ENCODE results near the gene DRD1.

The DRD1 gene

DNA sequence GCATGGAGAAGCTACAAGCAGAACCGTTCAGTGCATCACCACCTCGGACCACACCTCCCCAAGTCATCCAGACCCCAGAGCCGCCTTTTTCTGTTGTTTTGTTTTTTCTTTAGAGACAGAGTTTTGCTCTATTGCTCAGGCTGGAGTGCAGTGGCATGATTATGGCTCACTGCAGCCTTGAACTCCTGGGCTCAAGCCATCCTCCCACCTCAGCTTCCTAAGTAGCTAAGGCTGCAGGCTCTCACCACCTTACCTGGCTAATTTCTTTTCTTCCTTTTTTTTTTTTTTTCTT lies 20.9 kb upstream of the DRD1 start:
- Histone ChIP-seq H3K4me3 (ENCODE audit: low read depth, low read length) (no peak overlapping the region), H3K79me1 (ENCODE audit: low read length) (no peaks in the 10 kb centered on the region), H3K4me2 (ENCODE audit: low read length) (no peak overlapping the region), H2AK5ac (ENCODE audit: low read length) (no peak overlapping the region), H3K14ac (ENCODE audit: low read length) (no peak overlapping the region), H3K23ac (ENCODE audit: low read length) (no peak overlapping the region), H3K9me3 (ENCODE audit: insufficient read depth, low read depth, low read length) (no peaks in the 10 kb centered on the region), H3K18ac (ENCODE audit: low read length) (no peak overlapping the region), H3K9ac (ENCODE audit: low read length) (no peak overlapping the region), H3K27ac (ENCODE audit: low read depth, low read length) (no peak overlapping the region), H3K4me1 (ENCODE audit: control insufficient read depth in 1 of 2, insufficient read depth in 2 of 2, low read length in 2 of 2) (no peaks in the 10 kb centered on the region), H3K79me2 (ENCODE audit: control insufficient read depth, insufficient read depth, low read length, poor library complexity) (no peaks in the 10 kb centered on the region), H2AFZ (ENCODE audit: insufficient read depth, low read length, poor library complexity) (no peak overlapping the region), H4K12ac (ENCODE audit: low read depth, low read length) (no peak overlapping the region), H4K91ac (ENCODE audit: low read depth, low read length) (no peak overlapping the region), H2BK12ac (ENCODE audit: low read length) (no peak overlapping the region), H2BK120ac (ENCODE audit: insufficient read depth, low read length, poor library complexity) (no peak overlapping the region), H3K36me3 (ENCODE audit: control insufficient read depth in 1 of 2, insufficient read depth in 2 of 2, low read length in 2 of 2) (no peaks in the 10 kb centered on the region), H3K4ac (ENCODE audit: low read depth, low read length) (no peak overlapping the region), H4K8ac (ENCODE audit: low read depth, low read length) (peak overlapping the region; percentile 74), H3K27me3 (ENCODE audit: insufficient read depth, low read length) (no peaks in the 10 kb centered on the region), H2BK5ac (ENCODE audit: low read depth, low read length, poor library complexity) (no peak overlapping the region)
- no peak for DNase-seq
- no CpG with 5 or more reads among the region's 3 CpGs for WGBS (ENCODE audit: extremely low coverage, insufficient coverage, insufficient read length)

DNA sequence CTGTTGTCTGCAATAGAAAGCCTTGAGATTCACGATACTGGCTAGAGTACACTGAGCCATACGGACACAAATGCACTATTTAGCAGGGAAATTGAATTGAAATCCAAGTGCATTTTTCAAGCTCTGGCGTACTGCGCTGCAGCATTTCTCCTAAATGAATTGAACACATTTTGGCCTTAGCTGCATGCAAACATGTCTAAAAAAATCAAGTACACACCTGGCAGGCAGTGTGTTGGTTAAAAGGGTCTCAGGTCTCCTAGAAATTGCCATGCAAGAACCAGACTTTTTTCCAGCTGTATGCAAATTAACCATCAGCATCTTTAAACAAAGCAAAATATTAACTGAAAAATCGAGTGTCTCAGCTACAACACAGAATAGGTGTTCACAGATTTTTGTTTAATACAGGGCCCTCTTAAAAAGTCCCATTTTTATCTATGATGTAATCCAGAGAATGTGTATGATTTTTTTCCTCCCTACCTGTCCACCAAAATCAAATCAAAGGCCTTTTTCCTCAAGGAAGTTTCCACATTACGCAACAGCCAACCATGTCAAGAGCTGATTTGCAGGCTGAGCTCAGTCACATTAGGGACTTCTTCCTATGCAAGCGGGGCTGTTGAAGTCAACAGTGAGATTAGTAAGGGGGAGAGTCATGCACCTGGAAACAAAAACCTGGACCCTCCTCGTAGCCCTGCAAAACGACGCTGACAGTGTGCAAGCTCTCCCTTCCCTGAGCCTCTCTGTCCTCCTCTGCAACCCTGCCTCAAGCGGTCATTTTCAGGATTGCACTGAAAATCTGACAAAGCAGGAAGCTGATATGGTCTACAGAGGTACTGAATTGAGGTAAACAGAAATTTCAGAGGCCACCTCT lies 20.3 kb upstream of the DRD1 start:
- H3K23ac ChIP-seq (ENCODE audit: low read length): no peak overlapping the region
- H3K18ac ChIP-seq (ENCODE audit: low read length): no peak overlapping the region
- H3K4me2 ChIP-seq (ENCODE audit: low read length): no peak overlapping the region
- no peak overlapping the region for H2AFZ ChIP-seq (ENCODE audit: insufficient read depth, low read length, poor library complexity)
- H3K4ac ChIP-seq (ENCODE audit: low read depth, low read length): no peak overlapping the region
- H3K9me3 ChIP-seq (ENCODE audit: insufficient read depth, low read depth, low read length): no peaks in the 10 kb centered on the region
- no peak overlapping the region for H2BK120ac ChIP-seq (ENCODE audit: insufficient read depth, low read length, poor library complexity)
- H3K79me2 ChIP-seq (ENCODE audit: control insufficient read depth, insufficient read depth, low read length, poor library complexity): no peaks in the 10 kb centered on the region
- WGBS (ENCODE audit: extremely low coverage, insufficient coverage, insufficient read length): no CpG with 5 or more reads among the region's 11 CpGs
- H3K4me3 ChIP-seq (ENCODE audit: low read depth, low read length): no peak overlapping the region
- no peak overlapping the region for H2AK5ac ChIP-seq (ENCODE audit: low read length)
- H3K9ac ChIP-seq (ENCODE audit: low read length): no peak overlapping the region
- H2BK12ac ChIP-seq (ENCODE audit: low read length): no peak overlapping the region
- H3K4me1 ChIP-seq (ENCODE audit: control insufficient read depth in 1 of 2, insufficient read depth in 2 of 2, low read length in 2 of 2): no peaks in the 10 kb centered on the region
- H3K27ac ChIP-seq (ENCODE audit: low read depth, low read length): no peak overlapping the region
- no peak overlapping the region for H4K91ac ChIP-seq (ENCODE audit: low read depth, low read length)
- no peaks in the 10 kb centered on the region for H3K36me3 ChIP-seq (ENCODE audit: control insufficient read depth in 1 of 2, insufficient read depth in 2 of 2, low read length in 2 of 2)
- H3K27me3 ChIP-seq (ENCODE audit: insufficient read depth, low read length): no peaks in the 10 kb centered on the region
- peak; percentile 55 to 78 for DNase-seq
- H4K8ac ChIP-seq (ENCODE audit: low read depth, low read length): peak overlapping the region; percentile 74
- no peaks in the 10 kb centered on the region for H3K79me1 ChIP-seq (ENCODE audit: low read length)
- H2BK5ac ChIP-seq (ENCODE audit: low read depth, low read length, poor library complexity): no peak overlapping the region
- no peak overlapping the region for H3K14ac ChIP-seq (ENCODE audit: low read length)
- H4K12ac ChIP-seq (ENCODE audit: low read depth, low read length): no peak overlapping the region

DNA sequence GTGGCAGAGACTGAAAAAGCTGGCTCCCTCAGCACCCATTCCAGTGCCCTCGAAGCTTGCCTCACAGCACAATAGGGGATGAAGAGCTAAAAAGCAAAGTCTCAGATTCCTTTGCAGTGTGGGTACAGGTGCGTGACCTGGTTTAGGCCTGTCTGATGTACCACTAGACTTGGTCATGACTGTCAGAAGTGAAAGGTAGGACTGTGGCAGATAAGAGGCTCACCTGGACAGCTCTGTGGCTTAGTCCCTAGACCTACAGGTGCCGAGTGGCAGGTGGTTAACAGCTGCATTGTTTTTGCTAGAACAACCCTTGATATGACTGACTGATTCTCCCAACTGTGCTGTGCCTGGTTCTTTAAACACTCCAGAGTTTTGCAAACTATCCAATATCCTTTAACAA lies 19.7 kb upstream of the DRD1 start:
- no peak overlapping the region for H3K27ac ChIP-seq (ENCODE audit: low read depth, low read length)
- no peak overlapping the region for H3K4ac ChIP-seq (ENCODE audit: low read depth, low read length)
- no peak overlapping the region for H3K23ac ChIP-seq (ENCODE audit: low read length)
- WGBS (ENCODE audit: extremely low coverage, insufficient coverage, insufficient read length): no CpG with 5 or more reads among the region's 3 CpGs
- H2AFZ ChIP-seq (ENCODE audit: insufficient read depth, low read length, poor library complexity): no peak overlapping the region
- no peak overlapping the region for H2BK5ac ChIP-seq (ENCODE audit: low read depth, low read length, poor library complexity)
- no peaks in the 10 kb centered on the region for H3K27me3 ChIP-seq (ENCODE audit: insufficient read depth, low read length)
- no peaks in the 10 kb centered on the region for H3K79me1 ChIP-seq (ENCODE audit: low read length)
- DNase-seq: no peak
- H3K4me3 ChIP-seq (ENCODE audit: low read depth, low read length): no peak overlapping the region
- no peak overlapping the region for H3K4me2 ChIP-seq (ENCODE audit: low read length)
- H4K8ac ChIP-seq (ENCODE audit: low read depth, low read length): no peak overlapping the region
- no peak overlapping the region for H2BK120ac ChIP-seq (ENCODE audit: insufficient read depth, low read length, poor library complexity)
- no peak overlapping the region for H2AK5ac ChIP-seq (ENCODE audit: low read length)
- no peaks in the 10 kb centered on the region for H3K9me3 ChIP-seq (ENCODE audit: insufficient read depth, low read depth, low read length)
- no peak overlapping the region for H2BK12ac ChIP-seq (ENCODE audit: low read length)
- no peak overlapping the region for H3K18ac ChIP-seq (ENCODE audit: low read length)
- H3K36me3 ChIP-seq (ENCODE audit: control insufficient read depth in 1 of 2, insufficient read depth in 2 of 2, low read length in 2 of 2): no peaks in the 10 kb centered on the region
- no peaks in the 10 kb centered on the region for H3K79me2 ChIP-seq (ENCODE audit: control insufficient read depth, insufficient read depth, low read length, poor library complexity)
- no peaks in the 10 kb centered on the region for H3K4me1 ChIP-seq (ENCODE audit: control insufficient read depth in 1 of 2, insufficient read depth in 2 of 2, low read length in 2 of 2)
- H4K12ac ChIP-seq (ENCODE audit: low read depth, low read length): no peak overlapping the region
- no peak overlapping the region for H4K91ac ChIP-seq (ENCODE audit: low read depth, low read length)
- no peak overlapping the region for H3K14ac ChIP-seq (ENCODE audit: low read length)
- H3K9ac ChIP-seq (ENCODE audit: low read length): no peak overlapping the region

DNA sequence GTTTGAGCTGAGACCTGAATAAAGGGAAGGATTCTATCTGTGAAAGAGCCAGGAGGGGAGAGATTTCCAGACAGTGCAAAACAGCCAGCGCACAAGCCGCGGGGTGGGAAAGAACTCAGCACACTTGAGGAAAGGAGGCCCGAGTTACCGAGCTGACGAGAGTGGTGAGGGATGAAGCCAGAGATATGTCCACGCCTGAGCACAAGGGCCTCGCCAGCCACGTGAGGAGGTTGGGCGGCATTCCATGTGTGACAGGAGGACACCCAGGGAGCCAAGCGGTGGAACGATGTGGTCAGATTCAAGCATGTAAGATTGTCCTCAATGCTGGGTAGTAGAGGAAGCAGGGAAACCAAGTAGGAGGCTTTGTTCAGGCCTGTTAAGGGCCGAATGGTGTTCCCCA lies 17.4 kb upstream of the DRD1 start:
- Histone ChIP-seq H2BK12ac (ENCODE audit: low read length) (no peak overlapping the region), H3K36me3 (ENCODE audit: control insufficient read depth in 1 of 2, insufficient read depth in 2 of 2, low read length in 2 of 2) (no peaks in the 10 kb centered on the region), H4K12ac (ENCODE audit: low read depth, low read length) (no peak overlapping the region), H3K14ac (ENCODE audit: low read length) (no peak overlapping the region), H3K9ac (ENCODE audit: low read length) (no peak overlapping the region), H3K18ac (ENCODE audit: low read length) (no peak overlapping the region), H3K27me3 (ENCODE audit: insufficient read depth, low read length) (no peaks in the 10 kb centered on the region), H2AK5ac (ENCODE audit: low read length) (no peak overlapping the region), H3K79me2 (ENCODE audit: control insufficient read depth, insufficient read depth, low read length, poor library complexity) (no peaks in the 10 kb centered on the region), H2BK5ac (ENCODE audit: low read depth, low read length, poor library complexity) (no peak overlapping the region), H4K8ac (ENCODE audit: low read depth, low read length) (no peak overlapping the region), H2BK120ac (ENCODE audit: insufficient read depth, low read length, poor library complexity) (no peak overlapping the region), H3K27ac (ENCODE audit: low read depth, low read length) (no peak overlapping the region), H3K4me3 (ENCODE audit: low read depth, low read length) (no peak overlapping the region), H4K91ac (ENCODE audit: low read depth, low read length) (no peak overlapping the region), H3K4me1 (ENCODE audit: control insufficient read depth in 1 of 2, insufficient read depth in 2 of 2, low read length in 2 of 2) (no peaks in the 10 kb centered on the region), H3K79me1 (ENCODE audit: low read length) (no peaks in the 10 kb centered on the region), H3K4ac (ENCODE audit: low read depth, low read length) (no peak overlapping the region), H3K23ac (ENCODE audit: low read length) (no peak overlapping the region), H3K9me3 (ENCODE audit: insufficient read depth, low read depth, low read length) (no peaks in the 10 kb centered on the region), H2AFZ (ENCODE audit: insufficient read depth, low read length, poor library complexity) (no peak overlapping the region), H3K4me2 (ENCODE audit: low read length) (no peak overlapping the region)
- DNase-seq: no peak
- no CpG with 5 or more reads among the region's 13 CpGs for WGBS (ENCODE audit: extremely low coverage, insufficient coverage, insufficient read length)

All from trophoblast cell (in vitro differentiated cells and primary cell).